ENCODE results near the gene PGPEP1. TPM values are rescaled to one million over a fixed set of nuclear protein-coding genes. Genes with fewer than 3 reads are reported as not detected.

Gene PGPEP1
- polyA plus RNA-seq, 1 experiment = 32.2 TPM

DNA sequence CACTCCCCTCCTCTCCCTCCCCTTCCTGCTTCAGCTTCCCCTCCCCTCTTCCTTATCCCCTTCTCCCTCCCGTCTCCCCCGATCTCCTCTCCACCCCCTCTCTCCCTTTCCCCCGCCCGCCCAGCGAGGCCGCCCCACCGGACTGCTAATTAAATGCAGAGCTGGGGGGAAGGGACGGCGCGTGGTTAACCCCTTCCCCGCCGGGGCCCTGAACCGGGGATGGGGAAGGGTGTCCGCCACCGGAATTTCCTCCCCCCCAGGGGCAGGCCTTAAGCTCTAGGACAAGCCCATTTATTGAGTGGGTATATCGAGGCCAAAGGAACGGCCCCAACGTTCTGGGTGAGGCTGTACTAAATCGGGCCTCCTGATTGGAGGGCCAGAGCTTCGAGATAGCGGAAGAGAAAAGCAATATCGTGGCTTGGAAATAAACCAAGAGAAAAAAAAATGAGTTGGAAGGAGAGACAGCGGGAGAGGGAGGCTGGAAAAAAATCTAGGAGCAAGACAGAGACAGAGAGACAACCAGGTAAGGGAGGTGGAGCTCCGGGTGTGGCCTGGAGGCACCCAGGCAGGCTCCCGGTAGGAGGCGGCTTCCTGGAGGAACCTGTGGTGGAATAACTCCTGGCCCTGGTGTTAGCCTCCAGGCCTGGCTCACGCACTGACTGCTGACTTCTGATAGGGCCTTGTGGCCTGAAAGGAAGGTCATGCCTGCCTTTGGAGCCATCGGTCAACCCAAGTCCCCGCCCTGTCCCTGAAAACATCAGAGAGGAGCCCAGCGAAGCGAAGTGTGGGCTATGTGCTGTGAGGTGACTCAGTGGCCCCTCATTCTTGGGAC is 47.4 kb upstream of the PGPEP1 start:
- no peaks in the 10 kb centered on the region for H3K27me3 ChIP-seq (ENCODE audit: control insufficient read depth, insufficient read depth, low read length)
- CTCF ChIA-PET = interaction anchor here (1.2 to 6.5 kb wide), 4 partner anchors 8 to 39 kb away, joined by 3 to 48 read pairs (median 4); partner anchors contain the start of gene JUND
- H3K36me3 ChIP-seq (ENCODE audit: control insufficient read depth, insufficient read depth, low read length) = no peaks in the 10 kb centered on the region
- TF ChIP-seq, protein P1, sequence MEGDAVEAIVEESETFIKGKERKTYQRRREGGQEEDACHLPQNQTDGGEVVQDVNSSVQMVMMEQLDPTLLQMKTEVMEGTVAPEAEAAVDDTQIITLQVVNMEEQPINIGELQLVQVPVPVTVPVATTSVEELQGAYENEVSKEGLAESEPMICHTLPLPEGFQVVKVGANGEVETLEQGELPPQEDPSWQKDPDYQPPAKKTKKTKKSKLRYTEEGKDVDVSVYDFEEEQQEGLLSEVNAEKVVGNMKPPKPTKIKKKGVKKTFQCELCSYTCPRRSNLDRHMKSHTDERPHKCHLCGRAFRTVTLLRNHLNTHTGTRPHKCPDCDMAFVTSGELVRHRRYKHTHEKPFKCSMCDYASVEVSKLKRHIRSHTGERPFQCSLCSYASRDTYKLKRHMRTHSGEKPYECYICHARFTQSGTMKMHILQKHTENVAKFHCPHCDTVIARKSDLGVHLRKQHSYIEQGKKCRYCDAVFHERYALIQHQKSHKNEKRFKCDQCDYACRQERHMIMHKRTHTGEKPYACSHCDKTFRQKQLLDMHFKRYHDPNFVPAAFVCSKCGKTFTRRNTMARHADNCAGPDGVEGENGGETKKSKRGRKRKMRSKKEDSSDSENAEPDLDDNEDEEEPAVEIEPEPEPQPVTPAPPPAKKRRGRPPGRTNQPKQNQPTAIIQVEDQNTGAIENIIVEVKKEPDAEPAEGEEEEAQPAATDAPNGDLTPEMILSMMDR (IDR thresholded peaks at IDR 0.05; ENCODE audit: insufficient read depth, low read depth, low read length) = no peak
- no peak for DNase-seq (ENCODE audit: low read depth)
- peak overlapping the region; percentile 63 for H3K4me3 ChIP-seq (ENCODE audit: low read depth, low read length)
- POLR2A ChIA-PET = interaction anchor here (0.6 to 2.4 kb wide), 3 partner anchors 10 to 13 kb away, joined by 6 to 41 read pairs (median 9); partner anchors contain the start of gene JUND

DNA sequence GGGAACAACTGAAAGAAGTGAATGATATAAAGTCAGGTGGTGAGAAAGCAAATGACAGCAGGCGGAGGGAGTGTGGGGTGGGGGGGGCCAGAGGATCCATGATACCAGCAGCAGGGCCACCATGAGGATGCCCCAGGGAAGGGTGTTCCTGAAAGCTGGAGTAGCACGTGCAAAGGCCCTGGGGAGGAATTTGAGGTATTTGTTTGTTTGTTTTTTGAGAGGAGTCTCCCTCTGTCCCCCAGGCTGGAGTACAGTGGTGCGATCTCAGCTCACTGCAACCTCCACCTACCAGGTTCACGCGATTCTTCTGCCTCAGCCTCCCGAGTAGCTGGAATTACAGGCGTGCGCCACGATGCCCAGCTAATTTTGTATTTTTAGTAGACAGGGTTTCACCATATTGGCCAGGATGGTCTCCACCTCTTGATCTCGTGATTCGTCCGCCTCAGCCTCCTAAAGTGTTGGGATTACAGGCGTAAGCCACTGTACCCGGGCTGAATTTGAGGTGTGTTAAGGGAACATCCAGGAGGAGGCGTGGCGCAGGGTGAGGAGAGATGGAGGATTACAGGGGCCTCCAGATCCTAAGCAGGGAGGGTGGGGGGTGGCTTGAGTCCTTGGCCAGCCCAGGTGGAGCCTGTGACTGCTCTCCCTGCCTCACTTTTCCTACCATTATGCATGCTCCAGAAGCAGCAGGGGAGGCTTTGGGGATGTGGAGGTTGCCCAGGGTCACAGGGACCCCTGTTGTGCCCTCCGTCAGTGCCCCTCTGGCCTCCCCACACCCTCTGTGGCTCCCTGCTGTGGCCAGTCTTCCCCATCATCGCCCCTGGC is 46.5 kb upstream of the PGPEP1 start:
- Histone ChIP-seq H3K4me3 (ENCODE audit: low read depth, low read length) (no peak overlapping the region; the same call in 1 of the 2 replicates), H3K36me3 (ENCODE audit: control insufficient read depth, insufficient read depth, low read length) (no peaks in the 10 kb centered on the region), H3K27me3 (ENCODE audit: control insufficient read depth, insufficient read depth, low read length) (no peaks in the 10 kb centered on the region)
- TF ChIP-seq, protein P1 (IDR thresholded peaks at IDR 0.05; ENCODE audit: insufficient read depth, low read depth, low read length) = no peak
- DNase-seq (ENCODE audit: low read depth) = no peak
- ChIA-PET CTCF (interaction anchor here (1.2 to 6.5 kb wide), 2 partner anchors 7 to 14 kb away, joined by 4 to 48 read pairs; partner anchors contain the start of gene JUND), POLR2A (interaction anchor here (0.6 to 2.4 kb wide), 2 partner anchors 12 kb away, joined by 3 to 41 read pairs; partner anchors contain the start of gene JUND)

DNA sequence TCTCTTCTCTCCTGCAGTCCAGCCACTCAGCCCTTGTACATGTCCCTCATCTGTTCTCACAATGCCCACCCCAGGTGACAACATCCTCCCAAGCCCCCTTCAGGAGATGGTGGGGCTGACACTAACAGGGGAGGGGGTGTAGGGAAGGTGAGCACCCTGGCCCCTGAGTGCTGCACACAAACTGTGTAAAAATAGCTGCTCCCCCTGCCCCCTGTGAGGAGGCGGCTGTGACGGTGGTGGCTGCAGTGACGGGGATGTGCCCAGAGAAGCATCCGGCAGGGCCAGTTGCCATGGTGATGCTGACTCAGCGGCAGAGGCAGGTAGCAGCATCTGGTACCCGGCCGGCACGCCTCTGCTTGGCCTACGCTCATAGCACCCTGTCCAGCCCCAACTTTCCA is 45.9 kb upstream of the PGPEP1 start:
- no peaks in the 10 kb centered on the region for H3K27me3 ChIP-seq (ENCODE audit: control insufficient read depth, insufficient read depth, low read length)
- H3K36me3 ChIP-seq (ENCODE audit: control insufficient read depth, insufficient read depth, low read length) = no peaks in the 10 kb centered on the region
- H3K4me3 ChIP-seq (ENCODE audit: low read depth, low read length) = no peak overlapping the region
- CTCF ChIA-PET = interaction anchor here (6.5 kb wide), 1 partner anchor 15 kb away, joined by 48 read pairs; the partner anchor contains the start of gene JUND
- TF ChIP-seq, protein P1 (IDR thresholded peaks at IDR 0.05; ENCODE audit: insufficient read depth, low read depth, low read length) = no peak
- POLR2A ChIA-PET = no interaction called here
- no peak for DNase-seq (ENCODE audit: low read depth)

DNA sequence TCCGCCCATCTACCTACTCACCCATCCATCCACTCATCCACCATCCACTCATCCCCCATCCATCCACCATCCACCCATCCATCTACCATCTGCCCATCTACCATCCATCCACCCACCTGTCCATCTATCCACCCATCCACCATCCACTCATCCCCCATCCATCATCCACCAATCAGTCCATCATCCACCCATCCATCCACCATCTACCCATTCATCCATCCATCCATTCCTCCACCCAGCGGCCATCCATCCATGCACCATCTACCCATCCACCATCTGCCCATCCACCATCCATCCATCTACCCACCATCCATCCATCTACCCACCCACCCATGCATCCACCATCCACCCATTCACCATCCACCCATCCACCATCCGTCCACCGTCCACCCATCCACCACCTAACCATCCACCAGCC is 45.4 kb upstream of the PGPEP1 start:
- TF ChIP-seq, protein P1 (IDR thresholded peaks at IDR 0.05; ENCODE audit: insufficient read depth, low read depth, low read length) = no peak
- CTCF ChIA-PET = interaction anchor here (6.5 kb wide), 1 partner anchor 15 kb away, joined by 48 read pairs; the partner anchor contains the start of gene JUND
- POLR2A ChIA-PET = no interaction called here
- H3K36me3 ChIP-seq (ENCODE audit: control insufficient read depth, insufficient read depth, low read length) = no peaks in the 10 kb centered on the region
- no peaks in the 10 kb centered on the region for H3K27me3 ChIP-seq (ENCODE audit: control insufficient read depth, insufficient read depth, low read length)
- no peak overlapping the region for H3K4me3 ChIP-seq (ENCODE audit: low read depth, low read length)
- DNase-seq (ENCODE audit: low read depth) = no peak

Measured in BJ (cell line).